Activated CD8-positive, alpha-beta memory T cell treated with anti-CD3 and anti-CD28 coated beads, Interleukin-2, amount 50 U/mL, for 4 hours (primary cell): Measurements from ENCODE around the gene KCNK6.
A peak's percentile ranks its signal among the peaks of the same experiment; 100 is the strongest.
"Not testable (repeated sequence)": the region's sequence is repeated elsewhere in the genome, so short reads cannot be mapped to it uniquely, and the experiment has no call there.

Experiments
- DNase-seq: peaks from one replicate; pipeline ENCODE4 v3.0.0-alpha.2; 2020

The KCNK6 gene

GRCh38 chr19:38326591-38326990, 6.9 kb downstream of the KCNK6 start:
- no peak for DNase-seq

- no peak for DNase-seq
Measured at GRCh38 chr19:38329651-38330050, 10.0 kb downstream of the KCNK6 start.

- DNase-seq: no peak
Measured at GRCh38 chr19:38331728-38332127, 12.1 kb downstream of the KCNK6 start.

- no peak for DNase-seq
Measured at GRCh38 chr19:38333245-38333644, 13.6 kb downstream of the KCNK6 start.

GRCh38 chr19:38335949-38336637, 16.4 kb downstream of the KCNK6 start:
- peak; percentile 91 for DNase-seq

- DNase-seq: peak; percentile 94
Measured at GRCh38 chr19:38336638-38337359, 17.2 kb downstream of the KCNK6 start.

GRCh38 chr19:38337360-38337653, 17.7 kb downstream of the KCNK6 start:
- DNase-seq: no peak

- DNase-seq: not testable (repeated sequence)
Measured at GRCh38 chr19:38339011-38339410, 19.4 kb downstream of the KCNK6 start.

GRCh38 chr19:38340927-38341326, 21.3 kb downstream of the KCNK6 start:
- DNase-seq: no peak

GRCh38 chr19:38346837-38347236, 27.2 kb downstream of the KCNK6 start:
- no peak for DNase-seq

- no peak for DNase-seq
Measured at GRCh38 chr19:38350883-38351282, 31.2 kb downstream of the KCNK6 start.

- DNase-seq: no peak
Measured at GRCh38 chr19:38351865-38352395, 32.3 kb downstream of the KCNK6 start.

- DNase-seq: no peak
Measured at GRCh38 chr19:38352611-38353010, 33.0 kb downstream of the KCNK6 start.

GRCh38 chr19:38355728-38356725, 36.4 kb downstream of the KCNK6 start:
- DNase-seq: no peak

GRCh38 chr19:38358071-38358470, 38.4 kb downstream of the KCNK6 start:
- no peak for DNase-seq

- DNase-seq: no peak
Measured at GRCh38 chr19:38359242-38360021, 39.8 kb downstream of the KCNK6 start.

- no peak for DNase-seq
Measured at GRCh38 chr19:38360351-38360750, 40.7 kb downstream of the KCNK6 start.

GRCh38 chr19:38360839-38361631, 41.4 kb downstream of the KCNK6 start:
- no peak for DNase-seq

- DNase-seq: peak; percentile 50
Measured at GRCh38 chr19:38361633-38362075, 42.0 kb downstream of the KCNK6 start.

- DNase-seq: peak; percentile 61
Measured at GRCh38 chr19:38362076-38362945, 42.7 kb downstream of the KCNK6 start.
